Activated naive CD4-positive, alpha-beta T cell (primary cell): ENCODE results near the gene PTPMT1.

ENCODE experiments used
- DNase-seq, 4 experiments: peaks; one replicate each; lab custom pipeline; 2025; lab: John Stamatoyannopoulos, UW

Gene PTPMT1

DNA sequence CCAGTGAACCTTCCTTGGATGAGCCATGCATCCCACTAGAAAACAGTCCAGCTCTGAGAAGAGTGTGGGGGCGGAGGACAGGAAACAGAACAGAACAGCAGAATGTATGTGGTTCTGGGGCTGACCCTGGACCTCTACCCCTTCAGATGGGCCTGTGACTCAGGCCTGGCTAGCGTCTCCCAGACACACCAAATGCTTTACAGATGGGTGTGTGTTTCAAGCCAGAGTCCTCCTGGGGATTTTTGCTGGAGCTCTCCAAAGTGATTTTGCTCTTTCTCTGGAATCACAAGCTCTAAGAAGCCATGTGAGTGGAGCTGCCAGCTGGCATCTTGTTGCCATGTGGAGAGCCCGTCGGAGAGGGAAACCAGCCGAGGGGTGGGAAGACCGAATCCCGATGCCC lies 42.0 kb downstream of the PTPMT1 start:
- DNase-seq = no peak

DNA sequence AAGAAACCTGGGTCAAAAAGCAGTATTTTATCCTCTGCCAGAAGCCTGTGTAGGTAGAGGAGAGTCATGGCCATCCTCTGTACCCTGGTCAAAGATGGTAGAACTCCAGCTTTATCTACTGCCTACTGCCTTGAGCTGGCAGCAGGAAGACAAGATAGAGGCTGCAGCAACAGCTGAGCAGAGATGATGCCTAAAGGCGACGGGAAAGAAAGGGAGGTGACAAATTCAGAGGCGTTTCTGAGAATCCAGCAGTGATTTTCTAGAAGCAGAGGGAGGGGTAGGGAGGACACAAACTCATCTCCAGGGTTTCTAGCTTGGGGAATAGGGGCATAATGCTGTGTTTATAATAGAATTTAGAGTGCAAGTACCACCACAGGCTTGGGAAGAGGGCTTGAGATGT lies 44.3 kb downstream of the PTPMT1 start:
- no peak for DNase-seq

DNA sequence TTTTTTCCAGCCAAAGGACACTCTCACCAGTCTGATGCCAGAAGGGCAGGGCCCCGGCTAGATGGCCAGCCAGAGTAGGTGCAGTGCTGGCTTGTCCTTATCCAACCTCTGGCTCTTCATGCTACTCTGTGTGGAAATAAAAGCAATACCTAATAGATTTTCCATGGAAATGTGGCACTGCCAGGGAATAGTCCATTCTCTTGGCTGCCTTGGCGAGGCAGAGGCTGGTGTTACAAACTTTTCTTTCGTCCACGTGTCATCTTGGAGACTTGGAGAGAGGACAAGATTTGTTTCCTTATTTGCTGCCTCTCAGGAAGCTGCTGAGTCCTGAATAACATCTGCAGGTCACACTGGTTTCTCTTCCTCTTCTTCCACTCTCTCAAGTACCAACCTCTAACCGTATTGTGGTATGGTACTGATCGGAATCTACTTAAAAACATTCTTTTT lies 46.0 kb downstream of the PTPMT1 start:
- no peak for DNase-seq

DNA sequence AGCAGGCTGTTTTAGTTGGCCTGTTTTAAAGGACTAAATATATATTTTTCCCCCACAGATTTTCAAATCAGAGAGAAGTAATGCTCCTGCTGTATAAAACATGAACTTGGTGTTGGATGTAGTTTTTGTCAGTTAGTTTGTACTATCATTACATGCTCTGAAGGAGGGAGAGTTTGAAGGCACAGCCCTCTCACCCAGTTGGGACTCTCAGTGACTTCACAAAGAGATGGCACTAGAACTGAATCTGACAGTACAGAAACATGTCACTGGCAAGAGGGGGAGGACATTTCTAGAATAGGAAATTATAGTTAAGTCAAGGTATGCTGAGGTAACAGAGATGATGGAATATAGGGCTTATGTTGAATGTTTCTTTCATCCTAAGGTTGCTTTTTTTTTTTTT lies 49.9 kb downstream of the PTPMT1 start:
- no peak for DNase-seq

DNA sequence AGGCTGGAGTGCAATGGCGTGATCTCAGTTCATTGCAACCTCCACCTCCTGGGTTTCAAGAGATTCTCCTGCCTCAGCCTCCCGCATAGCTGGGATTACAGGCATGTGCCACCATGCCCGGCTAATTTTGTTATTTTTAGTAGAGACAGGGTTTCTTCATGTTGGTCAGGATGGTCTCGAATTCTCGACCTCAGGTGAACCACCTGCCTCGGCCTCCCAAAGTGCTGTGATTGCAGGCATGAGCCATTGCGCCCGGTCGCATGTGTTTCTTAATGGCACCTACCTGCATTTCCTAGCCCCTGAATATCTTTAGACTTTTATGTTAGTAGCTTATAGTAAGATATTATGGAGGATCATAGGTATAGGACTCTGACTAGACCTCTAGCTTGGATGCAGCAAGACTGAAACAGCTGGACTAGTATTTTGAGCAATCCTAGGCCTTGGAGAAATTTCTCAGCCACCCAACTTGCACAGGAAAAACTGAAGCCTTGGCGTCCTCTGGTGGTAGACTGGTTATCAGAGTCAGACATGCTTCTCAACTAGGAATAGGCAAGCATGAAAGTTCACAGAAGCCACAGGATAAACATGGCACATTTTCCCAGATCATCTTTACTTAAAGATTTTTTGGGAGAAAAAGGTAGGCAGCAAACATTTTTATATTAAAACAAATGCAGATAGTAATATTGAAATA lies 51.5 kb downstream of the PTPMT1 start:
- DNase-seq = no peak

DNA sequence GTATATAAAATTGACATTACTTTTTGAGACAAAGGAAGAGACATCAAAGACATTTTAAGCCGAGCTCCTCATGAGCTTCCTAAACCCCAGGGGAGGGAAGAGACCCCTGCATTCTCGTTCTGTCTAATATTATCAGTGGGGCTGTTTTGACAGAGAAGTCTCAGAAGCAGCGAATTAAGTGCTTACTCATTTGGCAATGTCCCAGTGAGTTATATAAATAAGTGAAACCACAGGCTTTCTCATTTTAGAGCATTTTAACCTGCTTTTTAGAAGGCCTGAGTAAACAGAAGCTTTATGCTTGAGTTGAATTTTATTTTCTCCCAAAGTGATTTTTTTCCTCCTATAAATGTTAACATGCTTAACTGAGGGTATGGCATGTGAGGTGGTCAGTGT lies 52.0 kb downstream of the PTPMT1 start:
- DNase-seq = no peak

DNA sequence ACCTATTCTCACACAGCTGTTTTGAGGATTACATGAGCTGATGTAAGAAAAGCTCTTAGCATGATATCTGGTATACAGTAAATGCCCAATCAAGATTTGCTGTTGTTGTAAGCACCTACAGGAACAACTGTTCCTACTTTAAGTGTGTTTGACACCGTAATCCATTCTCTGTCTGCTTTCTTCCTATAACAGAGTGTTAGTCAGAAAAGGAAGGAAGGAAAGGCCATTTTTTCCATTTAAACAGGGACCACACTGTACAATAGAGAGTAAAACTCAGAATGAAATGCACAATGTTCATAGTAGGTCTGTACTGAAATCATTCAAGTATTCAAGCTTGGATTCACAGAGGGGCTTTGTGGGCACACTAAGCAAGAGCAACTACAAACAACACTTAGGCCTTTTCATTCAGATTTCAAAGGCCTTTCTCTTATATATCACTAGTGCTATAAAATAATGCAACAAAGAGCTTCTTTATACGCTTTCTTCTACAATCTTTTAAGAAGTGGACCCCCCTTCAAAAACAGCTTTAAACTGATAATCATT lies 55.5 kb downstream of the PTPMT1 start:
- DNase-seq = no peak
